HL-60 (cell line): ENCODE measurements around the gene JPH3.

Source experiments
- DNase-seq, 2 experiments: peaks; one replicate each; pipeline ENCODE4 v3.0.0-alpha.2; 2010 to 2020; ENCODE audit warnings: low read depth in 1 of 2, low spot score in 1 of 2
- H3K27ac ChIP-seq: fragments of 250-450 bp; sonication (Bioruptor Pico); replicated peaks from 2 replicates; pipeline ENCODE4 v1.5.1; 2020; ENCODE audit warnings: mild to moderate bottlenecking, moderate library complexity
- H3K27me3 ChIP-seq: fragments of 250-450 bp; sonication (Bioruptor Pico); 2 replicates; pipeline ENCODE4 v1.5.1; 2021; ENCODE audit warnings: mild to moderate bottlenecking, moderate library complexity; ENCODE audit not compliant: insufficient read depth, poor library complexity, severe bottlenecking
- H3K4me3 ChIP-seq: replicated peaks from 2 replicates; pipeline ENCODE4 v1.5.1; 2011; ENCODE audit warnings: mild to moderate bottlenecking, control low read depth, low read length; ENCODE audit not compliant: insufficient read depth
- GABPA ChIP-seq: IDR thresholded peaks from 2 replicates; pipeline ENCODE4 v1.6.1; 2012; ENCODE audit warnings: low read depth
- POLR2AphosphoS5 ChIP-seq: IDR thresholded peaks from 2 replicates; pipeline ENCODE4 v1.6.1; 2012; ENCODE audit warnings: low read depth
- REST ChIP-seq: IDR thresholded peaks from 2 replicates; pipeline ENCODE4 v1.6.1; 2012; ENCODE audit warnings: low read depth; ENCODE audit not compliant: insufficient replicate concordance
- SPI1 ChIP-seq: IDR thresholded peaks from 2 replicates; pipeline ENCODE4 v1.6.1; 2012; ENCODE audit warnings: low read depth, mild to moderate bottlenecking, borderline replicate concordance
- long read RNA-seq: library from polyadenylated mRNA; unstranded; transcript quantifications from one replicate; pipeline ENCODE4 v2.0.0, GENCODE V29; 2020
- TF ChIP-seq, protein P1 (sequence below): IDR thresholded peaks from one replicate; pipeline ENCODE4 v1.5.1; 2011; ENCODE audit warnings: low read length, control low read depth, inconsistent platforms; ENCODE audit not compliant: insufficient read depth

JPH3 gene
- long read RNA-seq, partial matches to known transcripts: 0 of 1 reads
- long read RNA-seq, other reads (novel, unspliced or antisense): 1 of 1 reads

GRCh38 chr16:87602001-87602775, at the start of gene JPH3:
Gene JPH3 (plus strand): TSS chr16:87602508. CDS start chr16:87603147, 639 bp downstream.
- Histone ChIP-seq H3K4me3 (no peak within 1 kb of the TSS), H3K27me3 (peaks cover 4% of the 10 kb centered on the region), H3K27ac (no peak within 1 kb of the TSS)
- DNase-seq: no peak
- TF ChIP-seq POLR2AphosphoS5: no peak
- no peak for TF ChIP-seq REST
- no peak for TF ChIP-seq GABPA
- TF ChIP-seq, protein P1, sequence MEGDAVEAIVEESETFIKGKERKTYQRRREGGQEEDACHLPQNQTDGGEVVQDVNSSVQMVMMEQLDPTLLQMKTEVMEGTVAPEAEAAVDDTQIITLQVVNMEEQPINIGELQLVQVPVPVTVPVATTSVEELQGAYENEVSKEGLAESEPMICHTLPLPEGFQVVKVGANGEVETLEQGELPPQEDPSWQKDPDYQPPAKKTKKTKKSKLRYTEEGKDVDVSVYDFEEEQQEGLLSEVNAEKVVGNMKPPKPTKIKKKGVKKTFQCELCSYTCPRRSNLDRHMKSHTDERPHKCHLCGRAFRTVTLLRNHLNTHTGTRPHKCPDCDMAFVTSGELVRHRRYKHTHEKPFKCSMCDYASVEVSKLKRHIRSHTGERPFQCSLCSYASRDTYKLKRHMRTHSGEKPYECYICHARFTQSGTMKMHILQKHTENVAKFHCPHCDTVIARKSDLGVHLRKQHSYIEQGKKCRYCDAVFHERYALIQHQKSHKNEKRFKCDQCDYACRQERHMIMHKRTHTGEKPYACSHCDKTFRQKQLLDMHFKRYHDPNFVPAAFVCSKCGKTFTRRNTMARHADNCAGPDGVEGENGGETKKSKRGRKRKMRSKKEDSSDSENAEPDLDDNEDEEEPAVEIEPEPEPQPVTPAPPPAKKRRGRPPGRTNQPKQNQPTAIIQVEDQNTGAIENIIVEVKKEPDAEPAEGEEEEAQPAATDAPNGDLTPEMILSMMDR: no peak
- TF ChIP-seq SPI1: no peak

- Histone ChIP-seq H3K4me3 (no peak overlapping the region), H3K27ac (no peak overlapping the region), H3K27me3 (no peaks in the 10 kb centered on the region)
- no peak for DNase-seq
- TF ChIP-seq GABPA: no peak
- TF ChIP-seq SPI1: no peak
- TF ChIP-seq POLR2AphosphoS5: no peak
- no peak for TF ChIP-seq REST
- TF ChIP-seq, protein P1: no peak
Measured at GRCh38 chr16:87552772-87553573, 49.3 kb upstream of the JPH3 start.

DNA sequence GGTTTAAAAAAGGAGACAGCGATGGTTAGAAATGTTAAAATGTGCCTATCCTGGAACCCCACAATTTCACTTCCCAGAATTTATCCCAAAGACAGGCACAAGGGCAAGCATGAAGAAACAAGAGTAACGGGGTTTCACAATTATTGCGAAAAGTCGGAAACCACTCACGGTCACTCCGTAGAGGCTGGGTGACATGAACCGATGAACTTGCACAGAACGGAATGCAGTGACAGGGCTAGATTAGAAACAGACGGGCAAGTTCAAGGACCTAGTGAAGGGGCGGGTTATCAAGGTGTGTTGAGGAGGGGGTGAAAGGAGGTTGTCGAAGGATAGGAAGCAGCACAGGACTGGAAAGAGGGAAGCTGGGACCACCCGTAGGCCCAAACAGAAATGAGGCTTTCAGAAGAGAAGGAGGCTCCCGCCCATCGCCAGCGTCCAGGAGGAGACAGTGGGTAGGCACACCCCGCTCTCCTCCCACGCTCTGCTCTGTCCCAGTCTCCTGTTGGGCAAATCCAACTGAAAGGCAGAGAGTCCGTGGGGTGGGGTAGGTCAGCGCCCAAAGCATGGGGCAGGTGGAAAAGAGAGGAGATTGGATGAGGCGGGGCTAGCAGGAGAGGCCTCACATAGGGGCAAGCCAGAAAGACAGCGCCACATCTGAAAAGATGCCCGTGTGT, 47.4 kb upstream of the JPH3 start:
- TF ChIP-seq, protein P1: no peak
- TF ChIP-seq REST (no peak), SPI1 (no peak), GABPA (no peak), POLR2AphosphoS5 (no peak)
- H3K27ac ChIP-seq: no peak overlapping the region
- no peaks in the 10 kb centered on the region for H3K27me3 ChIP-seq
- no peak for DNase-seq
- no peak overlapping the region for H3K4me3 ChIP-seq
